Mesothelial cell of epicardium (in vitro differentiated cells): ENCODE measurements around the gene LDHAL6B. TPM values are rescaled to one million over a fixed set of nuclear protein-coding genes. Genes with fewer than 3 reads are reported as not detected.

Source experiments
- DNase-seq, 2 experiments: peaks; one replicate each; pipeline ENCODE4 v3.0.0; 2021; ENCODE audit warnings: low spot score in 2 of 2; ENCODE audit not compliant: unreplicated experiment in 2 of 2
- H3K27ac Mint-ChIP-seq: 2 replicates; pipeline ENCODE4 v1.8.0; 2021; ENCODE audit warnings: mixed read lengths
- H3K27me3 Mint-ChIP-seq: 2 replicates; pipeline ENCODE4 v1.8.0; 2021; ENCODE audit warnings: low read depth, mixed read lengths
- H3K36me3 Mint-ChIP-seq: 2 replicates; pipeline ENCODE4 v1.8.0; 2021; ENCODE audit warnings: mixed read lengths
- H3K4me1 Mint-ChIP-seq: 2 replicates; pipeline ENCODE4 v1.8.0; 2021; ENCODE audit warnings: mixed read lengths
- H3K4me3 Mint-ChIP-seq: 2 replicates; pipeline ENCODE4 v1.8.0; 2021; ENCODE audit warnings: mild to moderate bottlenecking, moderate library complexity, mixed read lengths
- H3K9me3 Mint-ChIP-seq: 2 replicates; pipeline ENCODE4 v1.8.0; 2021; ENCODE audit warnings: mixed read lengths
- total RNA-seq: library from RNA; stranded (reverse); gene quantifications from 3 replicates; pipeline ENCODE4 v1.2.1, GENCODE V29; 2021
- TF ChIP-seq, protein P1 (sequence below): fragments of 200-600 bp; sonication (generic); IDR thresholded peaks from one replicate; pipeline ENCODE4 v1.5.0; 2021; ENCODE audit warnings: antibody characterized with exemption; ENCODE audit not compliant: unreplicated experiment

Gene LDHAL6B
- not detected in 3 replicates for total RNA-seq

DNA sequence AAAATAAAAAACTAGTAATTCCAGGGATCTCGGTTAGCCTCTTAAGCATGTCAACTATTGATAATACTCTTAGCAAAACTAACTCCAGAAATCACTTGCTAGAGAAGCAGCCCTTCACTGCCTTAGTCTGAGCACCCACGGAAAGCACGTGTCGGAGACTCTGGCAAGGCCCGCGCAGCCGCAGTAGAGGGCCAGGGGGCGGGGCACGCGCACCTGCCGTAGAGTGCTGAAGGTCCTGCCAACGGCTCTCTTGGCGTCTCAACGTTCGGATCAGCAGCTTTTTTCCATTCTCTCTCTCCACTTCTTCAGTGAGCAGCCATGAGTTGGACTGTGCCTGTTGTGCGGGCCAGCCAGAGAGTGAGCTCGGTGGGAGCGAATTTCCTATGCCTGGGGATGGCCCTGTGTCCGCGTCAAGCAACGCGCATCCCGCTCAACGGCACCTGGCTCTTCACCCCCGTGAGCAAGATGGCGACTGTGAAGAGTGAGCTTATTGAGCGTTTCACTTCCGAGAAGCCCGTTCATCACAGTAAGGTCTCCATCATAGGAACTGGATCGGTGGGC lies at the start of gene LDHAL6B:
TSS of gene LDHAL6B (plus strand) at position 221 of the 561 bp plus-strand sequence. CDS start at position 319, 98 bp downstream.
- H3K4me1 Mint-ChIP-seq: peaks cover 27% of the 10 kb centered on the region
- no peak within 1 kb of the TSS for H3K4me3 Mint-ChIP-seq
- H3K27ac Mint-ChIP-seq: no peak within 1 kb of the TSS
- DNase-seq: no peak
- H3K9me3 Mint-ChIP-seq: peaks cover 4% of the 10 kb centered on the region
- H3K36me3 Mint-ChIP-seq: peaks cover 30% of the 10 kb centered on the region
- H3K27me3 Mint-ChIP-seq: no peaks in the 10 kb centered on the region
- TF ChIP-seq, protein P1, sequence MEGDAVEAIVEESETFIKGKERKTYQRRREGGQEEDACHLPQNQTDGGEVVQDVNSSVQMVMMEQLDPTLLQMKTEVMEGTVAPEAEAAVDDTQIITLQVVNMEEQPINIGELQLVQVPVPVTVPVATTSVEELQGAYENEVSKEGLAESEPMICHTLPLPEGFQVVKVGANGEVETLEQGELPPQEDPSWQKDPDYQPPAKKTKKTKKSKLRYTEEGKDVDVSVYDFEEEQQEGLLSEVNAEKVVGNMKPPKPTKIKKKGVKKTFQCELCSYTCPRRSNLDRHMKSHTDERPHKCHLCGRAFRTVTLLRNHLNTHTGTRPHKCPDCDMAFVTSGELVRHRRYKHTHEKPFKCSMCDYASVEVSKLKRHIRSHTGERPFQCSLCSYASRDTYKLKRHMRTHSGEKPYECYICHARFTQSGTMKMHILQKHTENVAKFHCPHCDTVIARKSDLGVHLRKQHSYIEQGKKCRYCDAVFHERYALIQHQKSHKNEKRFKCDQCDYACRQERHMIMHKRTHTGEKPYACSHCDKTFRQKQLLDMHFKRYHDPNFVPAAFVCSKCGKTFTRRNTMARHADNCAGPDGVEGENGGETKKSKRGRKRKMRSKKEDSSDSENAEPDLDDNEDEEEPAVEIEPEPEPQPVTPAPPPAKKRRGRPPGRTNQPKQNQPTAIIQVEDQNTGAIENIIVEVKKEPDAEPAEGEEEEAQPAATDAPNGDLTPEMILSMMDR: no peak

DNA sequence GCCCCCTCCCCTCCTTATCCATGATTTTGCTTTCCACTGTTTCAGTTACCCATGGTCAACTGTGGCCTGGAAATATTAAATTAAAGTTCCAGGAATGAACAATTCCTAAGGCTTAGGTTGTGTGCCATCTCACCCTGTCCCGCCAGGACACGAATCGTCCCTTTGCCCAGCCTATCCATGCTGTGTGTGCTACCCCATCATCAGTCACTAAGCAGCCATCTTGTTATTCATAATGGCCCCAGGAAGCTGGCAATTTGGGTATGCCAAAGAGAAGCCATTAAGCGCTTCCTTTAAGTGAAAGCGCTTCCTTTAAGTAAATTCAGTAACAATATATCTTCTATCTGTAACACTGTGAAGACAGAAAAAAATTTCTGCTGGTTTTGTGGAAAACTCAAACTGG lies 49.2 kb upstream of the LDHAL6B start:
- DNase-seq: no peak
- no peaks in the 10 kb centered on the region for H3K9me3 Mint-ChIP-seq

DNA sequence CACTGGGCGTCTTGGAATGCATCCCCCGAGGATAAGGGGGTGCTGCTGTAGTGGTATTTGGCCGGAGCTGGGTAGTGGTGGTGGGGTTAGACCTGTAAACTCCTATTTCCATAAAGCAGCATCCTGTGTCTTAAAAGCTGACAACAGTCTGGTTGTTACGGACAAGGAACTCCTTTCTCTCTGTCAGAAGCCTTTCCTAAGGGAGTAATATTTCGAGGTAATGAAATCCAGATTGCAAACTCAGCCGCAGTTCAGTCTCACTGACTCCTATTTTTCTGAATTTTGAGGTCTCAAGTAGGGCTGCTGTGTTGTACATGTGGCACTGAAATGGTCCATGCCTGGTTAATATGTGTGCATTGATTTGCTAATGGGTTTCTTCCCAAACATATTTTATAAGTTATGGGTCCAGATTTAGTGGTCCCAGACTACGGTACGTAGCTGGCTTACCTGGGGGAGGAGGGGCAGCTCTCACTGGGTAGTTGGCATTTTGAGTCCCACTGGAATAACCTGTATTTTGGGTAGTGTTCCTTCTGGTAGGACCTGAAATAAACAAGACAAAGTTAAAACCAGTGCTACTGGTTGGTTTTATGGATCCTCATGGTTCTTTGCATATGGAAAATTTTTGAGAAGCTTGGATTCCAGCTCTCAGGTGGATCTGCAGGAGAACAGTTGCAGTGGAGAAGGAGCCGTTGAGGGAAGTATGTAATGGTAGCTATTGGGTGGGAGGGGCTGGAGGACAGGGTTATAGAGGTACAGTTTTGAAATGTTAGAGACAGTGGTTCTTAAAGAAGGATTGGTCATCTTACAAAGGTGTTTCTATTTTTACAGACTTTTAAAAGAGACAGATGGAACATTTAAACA lies 48.6 kb upstream of the LDHAL6B start:
- Mint-ChIP-seq H3K4me3 (no peak overlapping the region), H3K27ac (peak overlapping the region; percentile 43)

More for the DNA sequence above, 49.2 kb upstream of the LDHAL6B start:
- Mint-ChIP-seq H3K27ac (peak overlapping the region; percentile 43), H3K27me3 (no peaks in the 10 kb centered on the region), H3K4me3 (no peak overlapping the region), H3K36me3 (peaks cover 42% of the 10 kb centered on the region), H3K4me1 (peaks cover 6% of the 10 kb centered on the region)
- TF ChIP-seq, protein P1: no peak

DNA sequence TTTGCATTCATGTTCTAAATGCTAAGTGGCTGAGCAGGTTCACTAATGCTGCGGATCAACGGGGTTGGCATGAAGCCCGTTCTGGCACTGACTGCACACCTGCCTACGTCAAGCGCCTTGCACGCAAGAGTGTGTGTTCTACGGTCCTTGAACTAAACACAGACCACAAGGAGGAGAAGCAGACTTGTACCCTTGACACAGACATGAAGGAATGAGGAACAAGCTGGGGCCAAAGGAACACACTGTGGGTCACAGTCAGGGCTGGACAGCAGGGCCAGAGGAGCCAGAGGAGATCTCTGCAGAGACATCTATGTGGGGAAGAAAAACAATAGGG lies 48.0 kb upstream of the LDHAL6B start:
- no peak for DNase-seq
- Mint-ChIP-seq H3K4me3 (no peak overlapping the region), H3K36me3 (peaks cover 32% of the 10 kb centered on the region), H3K27me3 (no peaks in the 10 kb centered on the region), H3K4me1 (peaks cover 11% of the 10 kb centered on the region), H3K27ac (no peak overlapping the region), H3K9me3 (no peaks in the 10 kb centered on the region)
- TF ChIP-seq, protein P1: no peak

More for the DNA sequence above, 48.6 kb upstream of the LDHAL6B start:
- no peak for DNase-seq
- Mint-ChIP-seq H3K27me3 (no peaks in the 10 kb centered on the region), H3K4me1 (peaks cover 8% of the 10 kb centered on the region), H3K36me3 (peaks cover 37% of the 10 kb centered on the region), H3K9me3 (no peaks in the 10 kb centered on the region)
- TF ChIP-seq, protein P1: no peak

DNA sequence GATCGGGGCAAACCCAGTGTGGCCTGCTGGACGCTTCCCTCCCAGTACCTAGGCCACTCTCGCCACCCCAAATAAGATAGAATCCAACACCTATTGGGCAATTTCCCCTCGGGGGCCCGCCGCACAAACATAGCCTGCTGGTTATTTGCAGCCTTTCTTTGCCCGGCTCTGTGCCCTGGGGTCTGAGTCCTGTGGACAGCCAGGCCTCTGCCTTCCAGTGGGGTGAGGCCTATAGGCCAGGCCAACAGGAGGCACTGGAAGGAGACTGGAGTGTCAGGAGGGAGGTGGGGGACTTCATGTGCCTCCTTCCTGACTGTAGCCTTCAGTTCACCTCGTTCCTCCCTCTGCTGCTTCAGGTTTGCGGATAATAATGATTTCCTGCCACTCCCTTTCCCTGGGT lies 47.4 kb upstream of the LDHAL6B start:
- no peak overlapping the region for H3K27ac Mint-ChIP-seq
- no peaks in the 10 kb centered on the region for H3K27me3 Mint-ChIP-seq
- peaks cover 14% of the 10 kb centered on the region for H3K4me1 Mint-ChIP-seq
- no peak for DNase-seq
- TF ChIP-seq, protein P1: no peak
- no peak overlapping the region for H3K4me3 Mint-ChIP-seq
- no peaks in the 10 kb centered on the region for H3K9me3 Mint-ChIP-seq
- peaks cover 33% of the 10 kb centered on the region for H3K36me3 Mint-ChIP-seq
